HUES48 (cell line): ENCODE results near the gene PET100.

Experiments used
- H3K27ac ChIP-seq: one replicate; pipeline ENCODE4 v1.7.0; 2013; ENCODE audit warnings: low read depth, low read length, inconsistent platforms
- H3K27me3 ChIP-seq: 2 replicates; pipeline ENCODE4 v1.6.1; 2013; ENCODE audit warnings: mild to moderate bottlenecking, low read length; ENCODE audit not compliant: control insufficient read depth, insufficient read depth
- H3K36me3 ChIP-seq: 2 replicates; pipeline ENCODE4 v1.6.1; 2013; ENCODE audit warnings: low read length; ENCODE audit not compliant: control insufficient read depth, insufficient read depth
- H3K4me1 ChIP-seq: 2 replicates; pipeline ENCODE4 v1.6.1; 2013; ENCODE audit warnings: mild to moderate bottlenecking, low read length; ENCODE audit not compliant: control insufficient read depth, insufficient read depth
- H3K4me3 ChIP-seq: 2 replicates; pipeline ENCODE4 v1.5.1; 2013; ENCODE audit warnings: mild to moderate bottlenecking, low read depth, low read length
- H3K9ac ChIP-seq: 2 replicates; pipeline ENCODE4 v1.6.1; 2013; ENCODE audit warnings: mild to moderate bottlenecking, low read depth, low read length, moderate library complexity
- H3K9me3 ChIP-seq: 2 replicates; pipeline ENCODE4 v1.6.1; 2013; ENCODE audit warnings: low read length; ENCODE audit not compliant: control insufficient read depth, insufficient read depth

The PET100 gene

DNA sequence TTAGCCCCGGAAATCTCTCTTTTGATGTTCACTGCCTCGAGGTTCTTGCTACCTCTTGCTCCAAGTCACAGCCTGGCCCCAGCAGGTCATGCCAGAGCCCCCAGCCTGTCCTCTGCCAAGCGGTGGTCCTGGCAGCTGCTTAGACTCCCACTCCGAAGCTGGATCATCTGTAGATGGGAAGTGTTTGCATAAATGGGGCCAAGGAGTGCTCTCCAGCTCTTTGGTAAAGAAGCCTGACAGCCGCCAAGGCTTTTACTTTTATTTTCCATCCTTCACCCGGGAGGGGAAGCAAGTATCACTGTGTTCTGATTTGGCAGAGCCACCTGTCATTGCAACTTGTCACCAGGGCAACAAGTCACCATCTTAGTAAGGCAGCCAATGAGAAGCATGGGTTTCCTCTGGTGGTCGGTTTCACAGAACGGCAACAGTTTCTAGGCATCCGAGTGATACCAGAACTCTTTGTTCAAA is 28.7 kb downstream of the PET100 start:
- Histone ChIP-seq H3K36me3 (no peaks in the 10 kb centered on the region), H3K4me1 (no peaks in the 10 kb centered on the region), H3K9me3 (no peaks in the 10 kb centered on the region), H3K9ac (no peak overlapping the region), H3K4me3 (no peak overlapping the region), H3K27me3 (no peaks in the 10 kb centered on the region), H3K27ac (no peak overlapping the region)

DNA sequence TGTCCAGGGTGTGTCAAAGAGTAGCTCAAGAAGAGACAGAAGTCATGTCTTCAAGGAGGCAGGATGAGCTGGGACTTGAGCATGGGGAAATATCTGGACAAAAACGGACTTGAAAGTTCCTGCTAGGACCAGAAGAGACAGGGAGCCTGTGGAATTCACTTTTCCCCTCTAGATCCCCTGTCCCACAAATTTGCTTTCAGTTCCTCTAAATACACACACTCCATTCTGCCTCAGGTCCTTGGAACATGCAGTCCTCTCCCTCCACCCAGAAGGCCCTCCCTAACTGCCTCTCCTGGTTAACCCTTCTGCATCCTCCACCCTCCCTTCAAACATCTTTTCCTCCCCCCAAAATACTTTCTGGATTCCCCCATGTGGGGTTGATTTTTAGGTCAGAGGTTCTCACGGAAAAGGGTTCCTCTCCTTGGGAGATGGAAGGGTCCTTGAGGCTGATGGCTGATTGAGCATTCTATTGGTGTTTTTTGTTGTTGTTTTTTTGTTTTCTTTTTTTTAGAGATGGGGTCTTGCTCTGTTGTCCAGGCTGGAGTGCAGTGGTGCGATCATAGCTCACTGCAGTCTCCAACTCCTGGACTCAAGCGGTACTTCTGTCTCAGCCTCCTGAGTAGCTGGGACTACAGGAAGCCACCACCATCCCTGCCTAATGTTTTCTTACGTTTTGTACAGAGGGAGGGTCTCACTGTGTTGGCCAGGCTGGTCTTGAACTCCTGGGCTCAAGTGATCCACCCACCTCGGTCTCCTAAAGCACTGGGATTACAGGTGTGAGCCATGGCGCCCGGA is 32.3 kb downstream of the PET100 start:
- H3K4me1 ChIP-seq: no peaks in the 10 kb centered on the region
- no peaks in the 10 kb centered on the region for H3K36me3 ChIP-seq
- H3K4me3 ChIP-seq: no peak overlapping the region
- H3K27me3 ChIP-seq: no peaks in the 10 kb centered on the region
- no peaks in the 10 kb centered on the region for H3K9me3 ChIP-seq
- H3K27ac ChIP-seq: no peak overlapping the region
- no peak overlapping the region for H3K9ac ChIP-seq

DNA sequence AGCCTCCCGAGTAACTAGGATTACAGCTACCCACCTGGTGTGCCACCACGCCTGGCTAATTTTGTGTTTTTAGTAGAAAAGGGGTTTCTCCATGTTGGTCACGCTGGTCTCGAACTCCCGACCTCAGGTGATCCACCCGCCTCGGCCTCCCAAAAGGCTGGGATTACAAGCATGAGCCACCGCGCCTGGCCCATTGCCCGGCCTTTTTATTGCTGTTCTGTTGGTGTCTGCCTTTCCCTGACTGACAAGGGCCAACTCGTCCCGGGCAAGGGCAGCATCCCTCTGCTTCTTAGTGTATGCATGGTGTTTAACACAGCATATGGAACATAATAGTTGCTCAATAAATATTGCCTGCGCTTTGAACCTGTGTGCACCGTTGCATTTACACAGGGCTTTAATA is 33.1 kb downstream of the PET100 start:
- Histone ChIP-seq H3K27me3 (no peaks in the 10 kb centered on the region), H3K36me3 (no peaks in the 10 kb centered on the region), H3K9ac (no peak overlapping the region), H3K27ac (no peak overlapping the region), H3K9me3 (no peaks in the 10 kb centered on the region), H3K4me3 (no peak overlapping the region), H3K4me1 (no peaks in the 10 kb centered on the region)

DNA sequence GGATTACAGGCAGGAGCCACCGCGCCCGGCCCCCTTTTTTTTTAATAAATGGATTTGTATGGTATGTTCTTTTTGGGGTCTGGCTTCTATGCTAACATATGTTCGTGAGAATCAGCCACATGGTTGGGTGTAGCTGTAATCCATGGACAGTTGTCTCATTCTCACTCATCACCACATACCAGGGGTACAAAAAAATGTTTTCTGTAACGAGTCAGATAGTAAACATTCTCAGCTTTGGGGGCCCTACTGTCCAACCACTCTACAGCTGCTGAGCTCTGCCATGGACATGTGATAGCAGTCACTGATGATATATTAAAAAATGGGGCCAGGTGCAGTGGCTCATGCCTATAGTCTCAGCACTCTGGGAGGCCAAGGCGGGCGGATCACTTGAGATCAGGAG is 34.1 kb downstream of the PET100 start:
- H3K27me3 ChIP-seq: peaks cover 3% of the 10 kb centered on the region; the same call in 1 of the 2 replicates
- no peaks in the 10 kb centered on the region for H3K9me3 ChIP-seq
- no peak overlapping the region for H3K4me3 ChIP-seq
- no peaks in the 10 kb centered on the region for H3K4me1 ChIP-seq
- no peaks in the 10 kb centered on the region for H3K36me3 ChIP-seq
- H3K27ac ChIP-seq: no peak overlapping the region
- no peak overlapping the region for H3K9ac ChIP-seq

DNA sequence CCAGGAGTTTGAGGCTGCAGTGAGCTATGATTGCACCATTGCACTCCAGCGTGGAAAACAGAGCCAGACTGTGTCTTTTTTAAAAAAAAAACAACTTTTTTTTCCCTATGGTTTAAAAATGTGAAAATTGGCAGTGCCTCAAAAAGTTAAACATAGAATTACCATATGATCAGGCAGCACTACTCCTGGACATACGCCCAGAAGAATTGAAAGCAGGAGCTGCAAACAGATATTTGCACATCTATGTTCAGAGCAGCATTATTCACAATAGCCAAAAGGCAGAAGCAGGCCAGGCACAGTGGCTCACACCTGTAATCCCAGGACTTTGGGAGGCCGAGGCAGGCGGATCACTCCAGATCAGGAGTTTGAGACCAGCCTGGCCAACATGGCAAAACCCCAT is 35.5 kb downstream of the PET100 start:
- Histone ChIP-seq H3K27ac (no peak overlapping the region), H3K4me1 (no peaks in the 10 kb centered on the region), H3K27me3 (peaks cover 14% of the 10 kb centered on the region), H3K4me3 (no peak overlapping the region), H3K9ac (no peak overlapping the region), H3K36me3 (no peaks in the 10 kb centered on the region), H3K9me3 (no peaks in the 10 kb centered on the region)

DNA sequence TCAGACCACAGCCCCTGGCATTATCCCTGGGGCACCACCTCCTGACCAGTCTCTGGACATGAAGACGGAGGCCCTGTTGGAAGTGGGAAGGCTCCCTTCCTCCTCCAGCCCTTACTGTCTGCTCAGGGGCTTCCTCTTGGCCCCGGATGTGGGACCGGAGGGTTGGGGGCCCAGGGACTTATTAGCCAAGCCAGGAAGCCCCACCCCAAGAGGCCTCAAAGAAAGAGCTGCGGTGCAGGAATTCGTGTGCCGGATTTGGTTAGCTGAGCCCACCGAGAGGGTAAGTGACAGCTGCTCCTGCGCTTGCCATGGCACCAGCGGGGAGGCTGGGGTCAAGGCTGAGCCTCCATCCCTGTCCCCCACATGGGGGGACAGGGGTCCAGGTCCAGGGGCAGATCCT is 39.2 kb downstream of the PET100 start, which contains the start of gene RETN:
Gene RETN (plus strand): TSS at position 208 of the 400 bp plus-strand sequence. CDS start 278 bp downstream, outside the sequence.
- H3K27me3 ChIP-seq: peaks cover 35% of the 10 kb centered on the region
- no peak within 1 kb of the TSS for H3K9ac ChIP-seq
- H3K4me1 ChIP-seq: peaks cover 4% of the 10 kb centered on the region; the same call in 1 of the 2 replicates
- peak within 1 kb of the TSS; percentile 50 for H3K4me3 ChIP-seq
- H3K27ac ChIP-seq: no peak within 1 kb of the TSS
- H3K36me3 ChIP-seq: no peaks in the 10 kb centered on the region
- H3K9me3 ChIP-seq: no peaks in the 10 kb centered on the region

DNA sequence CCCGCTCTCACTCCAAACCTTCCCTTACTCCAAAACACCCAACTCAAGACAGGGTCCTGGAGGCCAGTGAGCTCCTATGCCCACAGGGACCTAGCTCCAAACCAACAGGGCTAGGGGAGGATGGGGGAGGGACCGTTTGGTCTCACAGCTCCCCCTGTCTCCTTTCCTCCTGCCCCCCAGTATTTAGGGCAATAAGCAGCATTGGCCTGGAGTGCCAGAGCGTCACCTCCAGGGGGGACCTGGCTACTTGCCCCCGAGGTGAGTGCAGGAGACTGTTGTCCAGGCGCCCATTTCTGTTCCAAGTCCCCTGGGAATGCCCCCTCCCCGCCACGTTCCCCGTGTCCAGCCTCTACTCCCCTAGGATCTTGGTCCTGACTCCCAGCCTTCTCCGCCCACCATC is 40.0 kb downstream of the PET100 start:
- H3K4me3 ChIP-seq: peak overlapping the region; percentile 50
- H3K36me3 ChIP-seq: no peaks in the 10 kb centered on the region
- H3K9me3 ChIP-seq: no peaks in the 10 kb centered on the region
- H3K27me3 ChIP-seq: peaks cover 35% of the 10 kb centered on the region
- H3K27ac ChIP-seq: no peak overlapping the region
- H3K9ac ChIP-seq: no peak overlapping the region
- peaks cover 4% of the 10 kb centered on the region; the same call in 1 of the 2 replicates for H3K4me1 ChIP-seq

DNA sequence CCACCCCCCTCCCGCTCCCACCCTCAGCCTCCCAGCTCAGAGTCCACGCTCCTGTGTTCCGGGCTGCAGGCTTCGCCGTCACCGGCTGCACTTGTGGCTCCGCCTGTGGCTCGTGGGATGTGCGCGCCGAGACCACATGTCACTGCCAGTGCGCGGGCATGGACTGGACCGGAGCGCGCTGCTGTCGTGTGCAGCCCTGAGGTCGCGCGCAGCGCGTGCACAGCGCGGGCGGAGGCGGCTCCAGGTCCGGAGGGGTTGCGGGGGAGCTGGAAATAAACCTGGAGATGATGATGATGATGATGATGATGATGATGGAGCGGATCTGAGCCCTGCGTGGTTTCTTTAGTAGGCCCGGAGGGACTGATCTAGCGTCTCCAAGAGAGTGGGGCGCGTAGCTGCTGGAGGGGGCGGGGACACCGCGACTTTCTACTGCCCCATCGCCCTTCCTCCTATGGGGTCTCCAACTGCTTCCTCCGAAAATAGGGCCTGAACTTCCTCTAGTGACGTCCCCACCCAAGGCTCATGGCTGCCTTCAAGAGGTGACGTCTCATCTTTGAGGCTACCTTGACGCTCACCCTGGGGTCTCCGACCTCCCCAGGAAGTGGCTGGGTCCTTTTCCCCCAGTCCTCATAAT is 40.7 kb downstream of the PET100 start:
- Histone ChIP-seq H3K9ac (peak overlapping the region; percentile 31; the same call in 1 of the 2 replicates), H3K36me3 (no peaks in the 10 kb centered on the region), H3K4me1 (peaks cover 4% of the 10 kb centered on the region; the same call in 1 of the 2 replicates), H3K9me3 (no peaks in the 10 kb centered on the region), H3K4me3 (peak overlapping the region; percentile 62), H3K27me3 (peaks cover 35% of the 10 kb centered on the region), H3K27ac (no peak overlapping the region)

DNA sequence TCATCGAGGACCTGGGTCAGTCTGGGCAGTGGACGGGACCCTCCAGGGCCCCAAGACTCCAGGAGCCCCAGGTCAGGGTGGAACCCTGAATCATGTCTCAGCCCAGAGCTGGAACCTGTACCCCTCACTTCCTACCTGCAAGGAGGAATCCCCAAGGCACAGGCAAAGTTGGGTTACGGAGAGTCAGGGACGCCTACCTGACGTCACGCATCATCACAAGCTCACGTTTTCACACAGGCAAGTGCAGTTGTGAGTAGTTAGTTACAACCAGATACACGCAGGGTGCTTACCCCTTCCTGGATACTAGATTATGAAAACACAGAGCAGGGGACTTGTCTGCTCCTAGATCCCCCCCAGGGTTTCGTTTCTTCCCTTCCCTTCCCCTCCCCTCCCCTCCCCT is 41.2 kb downstream of the PET100 start:
- Histone ChIP-seq H3K4me3 (peak overlapping the region; percentile 62), H3K36me3 (no peaks in the 10 kb centered on the region), H3K27ac (no peak overlapping the region), H3K4me1 (peaks cover 4% of the 10 kb centered on the region; the same call in 1 of the 2 replicates), H3K9ac (peak overlapping the region; percentile 31; the same call in 1 of the 2 replicates), H3K27me3 (peaks cover 35% of the 10 kb centered on the region), H3K9me3 (no peaks in the 10 kb centered on the region)

DNA sequence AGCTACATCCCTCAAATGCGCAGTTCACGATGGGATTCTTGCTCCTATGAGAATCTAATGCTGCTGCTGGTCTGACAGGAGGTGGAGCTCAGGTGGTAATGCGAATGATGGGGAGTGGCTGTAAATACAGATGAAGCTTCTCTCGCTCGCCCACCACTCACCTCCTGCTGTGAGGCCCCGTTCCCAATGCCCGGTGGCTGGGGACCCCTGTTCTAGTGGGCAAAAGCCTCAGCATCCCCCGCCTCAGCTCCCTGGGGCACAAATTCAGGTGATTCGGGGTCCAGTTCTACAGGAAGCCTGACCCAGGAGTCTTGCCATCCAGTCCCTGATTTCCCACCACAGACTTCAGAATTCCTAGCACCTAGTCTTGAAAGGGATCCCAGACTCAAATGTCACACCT is 42.9 kb downstream of the PET100 start:
- Histone ChIP-seq H3K9ac (no peak overlapping the region), H3K4me1 (peaks cover 4% of the 10 kb centered on the region; the same call in 1 of the 2 replicates), H3K4me3 (no peak overlapping the region), H3K27me3 (peaks cover 44% of the 10 kb centered on the region), H3K36me3 (no peaks in the 10 kb centered on the region), H3K9me3 (no peaks in the 10 kb centered on the region), H3K27ac (no peak overlapping the region)
